BJ (cell line): ENCODE measurements around the gene TOB1. TPM values are rescaled to one million over a fixed set of nuclear protein-coding genes. Genes with fewer than 3 reads are reported as not detected.

Source experiments
- CTCF ChIA-PET: fragments of 350-600 bp; formaldehyde crosslinking; extraction: SDS; loops from one replicate; lab custom pipeline; 2021; ENCODE audit warnings: antibody characterized with exemption, inconsistent platforms; lab: Yijun Ruan, JAX
- POLR2A ChIA-PET: fragments of 300-600 bp; sonication (Branson Sonifier 250); formaldehyde crosslinking; extraction: SDS; loops from one replicate; lab custom pipeline; 2021; ENCODE audit warnings: antibody characterized with exemption; lab: Charles Lee
- DNase-seq: peaks from one replicate; pipeline ENCODE4 v3.0.0-alpha.2; 2011; ENCODE audit warnings: low read depth
- H3K27me3 ChIP-seq: 2 replicates; pipeline ENCODE4 v1.6.0; 2011; ENCODE audit warnings: low read length; ENCODE audit not compliant: control insufficient read depth, insufficient read depth
- H3K36me3 ChIP-seq: 2 replicates; pipeline ENCODE4 v1.5.1; 2011; ENCODE audit warnings: low read length; ENCODE audit not compliant: control insufficient read depth, insufficient read depth
- H3K4me3 ChIP-seq: 2 replicates; pipeline ENCODE4 v1.5.1; 2011; ENCODE audit warnings: low read depth, mild to moderate bottlenecking, control low read depth, low read length
- polyA plus RNA-seq: library from polyadenylated mRNA; depleted of rRNA; stranded (reverse); fragments of >200 nt; gene quantifications from 2 replicates; pipeline ENCODE4 v1.2.3, GENCODE V29; 2011
- TF ChIP-seq, protein P1 (sequence below): IDR thresholded peaks from 2 replicates; pipeline ENCODE4 v1.5.1; 2011; ENCODE audit warnings: low read depth, mild to moderate bottlenecking, control low read depth, inconsistent platforms, low read length, moderate library complexity; ENCODE audit not compliant: insufficient read depth

Gene TOB1
- polyA plus RNA-seq, 1 experiment, result 16.1 TPM

- Histone ChIP-seq H3K36me3 (no peaks in the 10 kb centered on the region), H3K4me3 (no peak overlapping the region), H3K27me3 (no peaks in the 10 kb centered on the region)
- ChIA-PET CTCF (interaction anchor here (0.7 to 9.7 kb wide), 12 partner anchors 8 to 298 kb away, joined by 3 to 164 read pairs (median 3); no protein-coding TSS in a partner anchor), POLR2A (no interaction called here)
- TF ChIP-seq, protein P1, sequence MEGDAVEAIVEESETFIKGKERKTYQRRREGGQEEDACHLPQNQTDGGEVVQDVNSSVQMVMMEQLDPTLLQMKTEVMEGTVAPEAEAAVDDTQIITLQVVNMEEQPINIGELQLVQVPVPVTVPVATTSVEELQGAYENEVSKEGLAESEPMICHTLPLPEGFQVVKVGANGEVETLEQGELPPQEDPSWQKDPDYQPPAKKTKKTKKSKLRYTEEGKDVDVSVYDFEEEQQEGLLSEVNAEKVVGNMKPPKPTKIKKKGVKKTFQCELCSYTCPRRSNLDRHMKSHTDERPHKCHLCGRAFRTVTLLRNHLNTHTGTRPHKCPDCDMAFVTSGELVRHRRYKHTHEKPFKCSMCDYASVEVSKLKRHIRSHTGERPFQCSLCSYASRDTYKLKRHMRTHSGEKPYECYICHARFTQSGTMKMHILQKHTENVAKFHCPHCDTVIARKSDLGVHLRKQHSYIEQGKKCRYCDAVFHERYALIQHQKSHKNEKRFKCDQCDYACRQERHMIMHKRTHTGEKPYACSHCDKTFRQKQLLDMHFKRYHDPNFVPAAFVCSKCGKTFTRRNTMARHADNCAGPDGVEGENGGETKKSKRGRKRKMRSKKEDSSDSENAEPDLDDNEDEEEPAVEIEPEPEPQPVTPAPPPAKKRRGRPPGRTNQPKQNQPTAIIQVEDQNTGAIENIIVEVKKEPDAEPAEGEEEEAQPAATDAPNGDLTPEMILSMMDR, result no peak
- no peak for DNase-seq
Measured at GRCh38 chr17:50845240-50846147, 20.7 kb downstream of the TOB1 start.

DNA sequence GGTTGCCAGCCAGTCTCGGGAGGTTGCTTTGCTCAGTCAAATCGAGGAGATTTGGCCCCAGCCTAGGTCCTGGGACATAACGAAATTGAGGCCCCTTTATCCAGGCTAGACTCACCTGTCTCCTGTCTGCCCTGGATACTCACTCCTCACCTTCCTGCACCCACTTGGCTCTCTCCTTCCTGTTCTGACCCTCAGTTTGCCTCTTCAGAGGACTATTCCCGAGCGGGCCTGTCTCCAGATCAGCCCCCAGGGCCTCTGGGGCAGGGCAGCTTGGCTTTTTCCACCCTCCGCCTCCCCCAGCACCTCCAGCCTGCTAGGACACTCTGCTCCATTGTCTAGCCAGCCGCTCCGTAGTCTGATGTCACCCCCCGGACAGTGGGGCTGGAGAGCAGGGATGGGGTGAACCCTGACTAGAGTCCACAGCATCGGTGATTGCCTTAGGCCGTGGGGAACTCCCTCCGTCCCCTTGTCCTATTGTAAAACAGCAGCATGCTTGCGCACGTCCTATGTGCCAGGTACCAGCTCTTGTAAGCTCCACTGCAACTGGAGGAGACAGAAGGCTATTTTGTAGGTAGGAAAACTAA, 21.9 kb downstream of the TOB1 start:
- DNase-seq, result no peak
- POLR2A ChIA-PET, result no interaction called here
- H3K4me3 ChIP-seq, result no peak overlapping the region
- CTCF ChIA-PET, result interaction anchor here (1.0 to 9.7 kb wide), 11 partner anchors 10 to 298 kb away, joined by 3 to 164 read pairs (median 4); partner anchors contain the start of gene SPATA20
- H3K36me3 ChIP-seq, result no peaks in the 10 kb centered on the region
- TF ChIP-seq, protein P1, result no peak
- no peaks in the 10 kb centered on the region for H3K27me3 ChIP-seq

DNA sequence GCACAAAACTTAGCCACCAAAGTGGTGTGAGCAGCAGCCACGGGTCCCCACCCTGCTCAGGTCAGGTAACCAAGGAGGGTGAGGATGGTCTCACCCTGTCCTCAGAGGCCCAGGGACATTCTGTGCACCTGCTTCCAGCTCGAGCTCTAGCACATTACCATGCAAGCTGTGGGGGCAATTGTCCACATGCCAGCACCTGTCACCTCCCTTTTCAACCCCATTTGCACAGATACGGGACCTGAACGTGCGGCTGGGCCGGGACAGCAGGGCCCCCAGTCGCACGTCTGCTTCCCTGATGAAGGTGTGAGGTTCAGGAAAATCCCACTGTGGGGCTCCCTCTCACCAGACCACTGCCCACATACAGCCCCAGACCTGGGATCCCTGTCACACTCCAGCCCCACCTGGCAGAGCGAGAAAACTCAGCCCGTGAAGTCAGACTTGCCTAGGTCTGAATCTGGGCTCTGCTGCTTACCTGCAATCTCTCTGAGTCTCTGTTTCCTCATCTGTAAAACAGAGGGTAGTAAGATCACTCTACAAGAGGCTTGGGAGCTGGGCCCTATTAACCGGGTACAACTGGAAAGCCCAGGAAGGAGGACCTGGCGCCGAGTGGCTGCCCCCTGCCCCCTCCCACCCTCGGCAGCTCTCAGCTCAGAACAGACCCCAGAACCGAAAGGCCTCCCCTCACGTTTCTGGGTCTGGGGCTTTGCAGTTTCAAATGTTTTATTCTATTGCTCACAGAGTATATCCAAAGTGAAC, 22.8 kb downstream of the TOB1 start:
- CTCF ChIA-PET, result interaction anchor here (1.0 to 9.7 kb wide), 11 partner anchors 10 to 301 kb away, joined by 3 to 164 read pairs (median 6); partner anchors contain the start of gene SPATA20
- no peak overlapping the region for H3K4me3 ChIP-seq
- POLR2A ChIA-PET, result no interaction called here
- H3K36me3 ChIP-seq, result no peaks in the 10 kb centered on the region
- TF ChIP-seq, protein P1, result no peak
- no peaks in the 10 kb centered on the region for H3K27me3 ChIP-seq
- no peak for DNase-seq

DNA sequence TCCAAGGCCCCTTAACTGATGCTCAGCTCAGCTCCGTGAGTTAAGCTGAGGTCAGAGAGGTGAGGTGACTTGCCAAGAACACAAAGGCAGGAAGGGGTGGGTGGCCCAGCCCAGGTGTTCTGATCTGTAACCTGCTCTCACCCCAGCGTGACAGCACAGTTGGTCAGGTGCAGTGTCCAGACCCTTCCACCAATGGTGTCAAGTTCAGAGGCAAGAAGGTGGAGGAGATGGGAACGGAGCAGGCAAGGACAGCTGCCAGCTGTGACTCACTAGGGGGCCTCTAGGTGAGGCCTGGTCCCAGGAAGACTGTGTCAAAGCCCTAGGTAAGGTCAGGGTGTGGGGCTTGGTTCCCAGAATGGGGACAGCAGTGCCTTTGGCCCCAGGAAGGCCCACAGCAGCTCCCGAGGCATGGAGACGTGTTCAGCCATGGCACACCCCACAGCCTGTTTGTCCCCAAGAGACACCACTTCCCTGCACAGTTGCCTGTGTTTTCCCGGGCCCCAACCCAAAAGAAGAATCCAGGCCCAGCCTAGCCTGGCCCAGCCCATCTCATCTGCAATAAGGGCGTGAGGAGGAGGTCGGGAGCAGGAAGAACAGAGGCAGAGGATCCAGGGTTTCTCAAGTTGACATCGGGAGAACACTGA, 23.5 kb downstream of the TOB1 start:
- TF ChIP-seq, protein P1, result no peak
- ChIA-PET POLR2A (no interaction called here), CTCF (interaction anchor here (0.6 to 9.7 kb wide), 22 partner anchors 10 to 361 kb away, joined by 3 to 164 read pairs (median 4); partner anchors contain the start of genes NME1 and SPATA20)
- H3K4me3 ChIP-seq, result no peak overlapping the region
- DNase-seq, result no peak
- no peaks in the 10 kb centered on the region for H3K36me3 ChIP-seq
- no peaks in the 10 kb centered on the region for H3K27me3 ChIP-seq
